HFF-Myc (cell line): ENCODE data around the gene FOXN3.

Experiments
- DNase-seq: peaks from one replicate; pipeline ENCODE4 v3.0.0-alpha.2; 2011; ENCODE audit warnings: low read depth; ENCODE audit errors: extremely low read depth
- H3K4me3 ChIP-seq: replicated peaks from 2 replicates; pipeline ENCODE4 v1.5.1; 2011; ENCODE audit warnings: low read depth, mild to moderate bottlenecking, control low read depth, low read length
- CTCF ChIP-seq: IDR thresholded peaks from 2 replicates; pipeline ENCODE4 v1.5.1; 2012; ENCODE audit warnings: mild to moderate bottlenecking, low read depth, low read length, control low read depth; ENCODE audit errors: missing control alignments

FOXN3 gene

GRCh38 chr14:89241257-89241656, 175.8 kb downstream of the FOXN3 start:
- DNase-seq = no peak
- no peak overlapping the region for H3K4me3 ChIP-seq
- no peak for TF ChIP-seq CTCF

GRCh38 chr14:89240414-89240813, 176.6 kb downstream of the FOXN3 start:
- DNase-seq = peak; percentile 20
- TF ChIP-seq CTCF = no peak
- H3K4me3 ChIP-seq = no peak overlapping the region

GRCh38 chr14:89239023-89239422, 178.0 kb downstream of the FOXN3 start:
- no peak for DNase-seq
- no peak overlapping the region for H3K4me3 ChIP-seq
- TF ChIP-seq CTCF = no peak

- H3K4me3 ChIP-seq = no peak overlapping the region
- DNase-seq = no peak
- peak; percentile 37 for TF ChIP-seq CTCF
Observed at GRCh38 chr14:89237921-89238529, 179.0 kb downstream of the FOXN3 start.

GRCh38 chr14:89236851-89237250, 180.2 kb downstream of the FOXN3 start:
- H3K4me3 ChIP-seq = no peak overlapping the region
- TF ChIP-seq CTCF = no peak
- no peak for DNase-seq

GRCh38 chr14:89233184-89233583, 183.8 kb downstream of the FOXN3 start:
- TF ChIP-seq CTCF = no peak
- H3K4me3 ChIP-seq = no peak overlapping the region
- no peak for DNase-seq
